NT2/D1 (cell line): ENCODE data around the gene FBXL16.
A peak's percentile ranks its signal among the peaks of the same experiment; 100 is the strongest.

Source experiments
- DNase-seq: peaks from one replicate; pipeline ENCODE4 v3.0.0-alpha.2; 2011; ENCODE audit warnings: low read depth, low spot score
- H3K27me3 ChIP-seq: 2 replicates; pipeline ENCODE4 v1.6.0; 2011; ENCODE audit warnings: mild to moderate bottlenecking; ENCODE audit not compliant: insufficient read length, insufficient read depth
- H3K36me3 ChIP-seq: 2 replicates; pipeline ENCODE4 v1.6.1; 2011; ENCODE audit warnings: mild to moderate bottlenecking, low read length, mixed read lengths; ENCODE audit not compliant: insufficient read depth, insufficient read length
- H3K4me1 ChIP-seq: 2 replicates; pipeline ENCODE4 v1.5.1; 2011; ENCODE audit not compliant: insufficient read depth, insufficient read length
- H3K4me3 ChIP-seq: 2 replicates; pipeline ENCODE4 v1.5.1; 2011; ENCODE audit warnings: low read depth; ENCODE audit not compliant: insufficient read length
- H3K9ac ChIP-seq: 2 replicates; pipeline ENCODE4 v1.6.0; 2011; ENCODE audit warnings: low read depth; ENCODE audit not compliant: insufficient read length
- H3K9me3 ChIP-seq: 2 replicates; pipeline ENCODE4 v1.5.1; 2011; ENCODE audit warnings: mild to moderate bottlenecking, low read length; ENCODE audit not compliant: insufficient read depth
- SUZ12 ChIP-seq: IDR thresholded peaks from 2 replicates; pipeline ENCODE4 v1.6.1; 2011; ENCODE audit not compliant: insufficient read length, insufficient read depth; ENCODE audit errors: extremely low read depth
- YY1 ChIP-seq: IDR thresholded peaks from 2 replicates; pipeline ENCODE4 v1.6.1; 2011; ENCODE audit not compliant: insufficient read length, insufficient read depth
- ZNF274 ChIP-seq: IDR thresholded peaks from 2 replicates; pipeline ENCODE4 v1.6.1; 2011; ENCODE audit warnings: mild to moderate bottlenecking, low read depth, low read length

Gene FBXL16

GRCh38 chr16:724188-725040, 18.8 kb upstream of the FBXL16 start:
- Histone ChIP-seq H3K4me1 (peaks cover 29% of the 10 kb centered on the region), H3K9ac (peak overlapping the region; percentile 32), H3K9me3 (no peaks in the 10 kb centered on the region; the same call in 1 of the 2 replicates), H3K36me3 (peaks cover 16% of the 10 kb centered on the region), H3K4me3 (no peak overlapping the region), H3K27me3 (peaks cover 6% of the 10 kb centered on the region)
- no peak for TF ChIP-seq ZNF274
- no peak for TF ChIP-seq SUZ12
- TF ChIP-seq YY1, result no peak
- DNase-seq, result no peak

- DNase-seq, result no peak
- H3K4me1 ChIP-seq, result peaks cover 34% of the 10 kb centered on the region
- H3K4me3 ChIP-seq, result no peak overlapping the region
- H3K27me3 ChIP-seq, result peaks cover 6% of the 10 kb centered on the region
- H3K9me3 ChIP-seq, result no peaks in the 10 kb centered on the region; the same call in 1 of the 2 replicates
- H3K9ac ChIP-seq, result no peak overlapping the region
- no peak for TF ChIP-seq SUZ12
- TF ChIP-seq YY1, result no peak
- TF ChIP-seq ZNF274, result no peak
- H3K36me3 ChIP-seq, result peaks cover 14% of the 10 kb centered on the region
Measured at GRCh38 chr16:723695-724094, 18.1 kb upstream of the FBXL16 start.

DNA sequence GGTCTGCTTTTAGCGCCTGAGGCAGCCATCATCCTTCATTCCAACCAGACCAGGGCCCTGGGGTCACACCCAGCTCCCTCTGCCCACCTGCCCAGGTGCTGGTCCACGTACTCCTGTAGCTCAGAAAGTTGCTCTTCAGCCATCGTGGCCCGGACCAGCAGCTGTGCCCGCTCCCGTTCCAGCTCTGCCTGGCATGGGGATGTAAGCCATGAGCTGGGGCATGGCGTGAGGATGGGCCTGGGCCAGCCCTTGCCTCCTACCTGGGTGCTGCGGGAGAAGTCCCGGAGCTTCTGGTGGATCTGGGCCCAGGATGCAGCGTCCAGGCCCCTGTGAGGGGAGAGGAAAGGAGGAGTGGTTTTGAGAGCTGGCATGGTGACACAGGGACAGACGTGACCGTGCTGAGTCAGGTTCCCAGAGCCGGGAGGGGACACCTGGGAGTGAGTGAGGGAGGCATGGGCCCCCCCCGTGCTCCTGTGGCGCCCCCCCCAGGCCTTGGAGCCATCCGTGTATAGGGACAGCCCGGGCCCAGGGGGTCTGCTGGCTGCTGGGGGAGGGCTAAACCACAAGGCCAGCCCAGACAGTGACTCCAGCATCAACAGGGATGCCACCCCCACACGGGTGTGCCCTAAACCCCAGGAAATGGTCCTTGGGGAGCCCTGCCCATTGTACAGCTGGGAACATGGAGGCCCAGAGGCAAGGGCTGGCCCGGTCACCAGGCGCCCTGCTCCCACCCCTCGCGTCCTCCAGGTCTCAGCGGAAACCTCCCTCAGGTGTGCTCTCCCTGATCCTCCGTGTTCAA, 17.4 kb upstream of the FBXL16 start:
- DNase-seq, result no peak
- peaks cover 6% of the 10 kb centered on the region for H3K27me3 ChIP-seq
- H3K9me3 ChIP-seq, result no peaks in the 10 kb centered on the region; the same call in 1 of the 2 replicates
- H3K4me3 ChIP-seq, result no peak overlapping the region
- no peak overlapping the region for H3K9ac ChIP-seq
- TF ChIP-seq YY1, result no peak
- TF ChIP-seq ZNF274, result no peak
- TF ChIP-seq SUZ12, result no peak
- H3K4me1 ChIP-seq, result peaks cover 38% of the 10 kb centered on the region
- H3K36me3 ChIP-seq, result peaks cover 14% of the 10 kb centered on the region

- TF ChIP-seq SUZ12, result no peak
- no peak for TF ChIP-seq ZNF274
- TF ChIP-seq YY1, result no peak
- no peak for DNase-seq
- Histone ChIP-seq H3K9ac (no peak overlapping the region), H3K9me3 (no peaks in the 10 kb centered on the region; the same call in 1 of the 2 replicates), H3K27me3 (peaks cover 3% of the 10 kb centered on the region), H3K4me1 (peaks cover 46% of the 10 kb centered on the region), H3K4me3 (peak overlapping the region; percentile 88), H3K36me3 (peaks cover 14% of the 10 kb centered on the region)
Measured at GRCh38 chr16:721765-722540, 16.4 kb upstream of the FBXL16 start.

GRCh38 chr16:720990-721764, 15.6 kb upstream of the FBXL16 start, which contains the start of gene ANTKMT:
Gene ANTKMT (plus strand): TSS chr16:721146. CDS start chr16:721275, 129 bp downstream.
- TF ChIP-seq YY1 (no peak), SUZ12 (no peak), ZNF274 (no peak)
- Histone ChIP-seq H3K9ac (peak within 1 kb of the TSS; percentile 99), H3K9me3 (no peaks in the 10 kb centered on the region; the same call in 1 of the 2 replicates), H3K4me3 (peak within 1 kb of the TSS; percentile 88), H3K4me1 (peaks cover 46% of the 10 kb centered on the region), H3K36me3 (peaks cover 14% of the 10 kb centered on the region), H3K27me3 (no peaks in the 10 kb centered on the region)
- peak; percentile 86 for DNase-seq

DNA sequence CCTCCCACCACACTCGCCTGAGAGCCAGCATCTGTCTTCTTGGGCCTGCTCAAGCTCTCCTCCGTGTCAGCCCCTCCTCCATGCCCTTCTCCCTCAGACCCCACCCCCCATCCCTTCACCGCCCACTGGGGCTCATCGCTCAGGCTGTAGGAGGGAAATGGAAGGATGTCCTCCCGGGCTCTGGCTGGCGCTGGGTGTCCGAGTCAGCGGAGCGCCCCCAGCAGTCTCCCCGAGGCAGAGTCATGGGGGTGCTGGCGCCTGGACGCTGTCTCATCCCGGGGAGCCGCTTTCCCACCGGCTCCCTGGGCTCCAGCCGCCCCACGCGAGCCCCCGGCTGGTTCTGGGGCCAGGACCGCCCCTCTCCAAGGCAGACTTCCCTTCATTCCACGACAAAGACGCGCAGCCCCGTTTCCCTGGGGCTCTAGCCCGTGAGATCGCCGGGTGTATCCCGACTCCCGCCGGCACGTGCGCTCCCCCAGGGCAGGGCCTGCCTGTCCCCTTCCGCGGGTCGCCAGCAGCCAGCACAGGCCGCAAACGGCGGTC, 14.9 kb upstream of the FBXL16 start:
- Histone ChIP-seq H3K9ac (peak overlapping the region; percentile 99), H3K4me1 (peaks cover 42% of the 10 kb centered on the region), H3K36me3 (peaks cover 14% of the 10 kb centered on the region), H3K9me3 (no peaks in the 10 kb centered on the region; the same call in 1 of the 2 replicates), H3K27me3 (no peaks in the 10 kb centered on the region), H3K4me3 (peak overlapping the region; percentile 88)
- TF ChIP-seq SUZ12 (no peak), ZNF274 (no peak), YY1 (no peak)
- DNase-seq, result peak; percentile 62
